ENCODE measurements around the gene TTC9C. TPM values are rescaled to one million over a fixed set of nuclear protein-coding genes. Genes with fewer than 3 reads are reported as not detected.
A peak's percentile ranks its signal among the peaks of the same experiment; 100 is the strongest.

Gene TTC9C
- total and polyA plus RNA-seq, 2 of the 13 experiments (the other 11 are each of a cell fraction or from before 2014, with no cell fraction given): 28.0 to 36.4 TPM

GRCh38 chr11:62705880-62706849 lies 22.1 kb upstream of the TTC9C start (continued):
- TF ChIP-seq ZNF574 (CRISPR knock-in tag; IDR thresholded peaks at IDR 0.05) (peak; percentile 49; the same call in 1 of the 2 replicates), LBX2 (CRISPR knock-in tag; IDR thresholded peaks at IDR 0.05; ENCODE audit: borderline replicate concordance) (no peak), IKZF4 (CRISPR knock-in tag; IDR thresholded peaks at IDR 0.05; ENCODE audit: borderline replicate concordance, low read depth, not compliant biosample characterization) (peak; percentile 49), ZNF550 (CRISPR knock-in tag; IDR thresholded peaks at IDR 0.05; ENCODE audit: borderline replicate concordance) (no peak), HDAC1 (CRISPR knock-in tag; IDR thresholded peaks at IDR 0.05) (peak; percentile 54), NFAT5 (CRISPR knock-in tag; IDR thresholded peaks at IDR 0.05) (no peak), KDM2A (CRISPR knock-in tag; IDR thresholded peaks at IDR 0.05; ENCODE audit: borderline replicate concordance, low read depth) (peak; percentile 100), ZNF274 (CRISPR knock-in tag; IDR thresholded peaks at IDR 0.05) (no peak), ZNF343 (CRISPR knock-in tag; IDR thresholded peaks at IDR 0.05) (no peak), FOSL1 (CRISPR knock-in tag; IDR thresholded peaks at IDR 0.05; ENCODE audit: borderline replicate concordance) (no peak), AHDC1 (CRISPR knock-in tag; IDR thresholded peaks at IDR 0.05; ENCODE audit: borderline replicate concordance) (no peak), NR2F1 (CRISPR knock-in tag; IDR thresholded peaks at IDR 0.05) (no peak), RFX1 (IDR thresholded peaks at IDR 0.05) (peak; percentile 90)
